Activated T-helper 1 cell treated with anti-CD3 and anti-CD28 coated beads, Interleukin-2, amount 50 U/mL, for 16 hours (primary cell): Measurements from ENCODE around the gene KHNYN.
"Not testable (repeated sequence)": the region's sequence is repeated elsewhere in the genome, so short reads cannot be mapped to it uniquely, and the experiment has no call there.

Source experiments
- DNase-seq, 2 donors: peaks; one replicate each; pipeline ENCODE4 v3.0.0-alpha.2; 2020; ENCODE audit warnings: low read depth in 1 of 2, low spot score in 1 of 2

The KHNYN gene

GRCh38 chr14:24465805-24466204 is 36.1 kb downstream of the KHNYN start:
- DNase-seq, result no peak

GRCh38 chr14:24470450-24470849 is 40.7 kb downstream of the KHNYN start:
- not testable (repeated sequence) for DNase-seq

GRCh38 chr14:24473211-24473610 is 43.5 kb downstream of the KHNYN start:
- DNase-seq, result no peak

- DNase-seq, result no peak
Measured at GRCh38 chr14:24475261-24475660, 45.5 kb downstream of the KHNYN start.

GRCh38 chr14:24479999-24480398 is 50.2 kb downstream of the KHNYN start:
- not testable (repeated sequence) for DNase-seq

GRCh38 chr14:24481622-24482324 is 52.0 kb downstream of the KHNYN start:
- DNase-seq, result no peak

GRCh38 chr14:24482699-24483303 is 53.0 kb downstream of the KHNYN start:
- not testable (repeated sequence) for DNase-seq

- no peak for DNase-seq
Measured at GRCh38 chr14:24483604-24484252, 54.0 kb downstream of the KHNYN start.
